Measurements from ENCODE around the gene JPT1.
A peak's percentile ranks its signal among the peaks of the same experiment; 100 is the strongest.

The JPT1 gene

DNA sequence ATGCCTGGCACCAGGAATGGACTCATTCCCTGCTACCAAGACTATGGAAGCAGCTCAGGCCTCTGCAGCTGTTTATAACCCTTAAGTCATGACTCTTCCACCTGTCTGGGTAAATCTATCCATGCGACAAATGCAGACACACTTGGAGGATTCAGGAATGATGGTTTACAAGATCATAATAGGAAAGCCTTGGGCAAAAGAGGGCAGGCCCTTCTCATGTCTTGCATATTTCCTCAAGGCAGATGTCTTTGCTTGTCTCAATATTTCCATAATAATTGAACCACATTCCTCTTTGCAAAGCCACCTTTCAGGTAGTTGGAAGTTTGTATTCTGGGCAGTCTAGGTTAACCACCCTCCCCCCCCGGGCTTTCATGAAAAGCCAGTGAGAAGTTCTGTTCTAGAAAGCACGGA lies 884 bp upstream of the JPT1 start:
- Histone ChIP-seq H3K79me2 (ENCODE audit: control insufficient read depth, low read length) (peaks cover 43% of the 10 kb centered on the region), H3K36me3 (ENCODE audit: control insufficient read depth, low read length) (peaks cover 44% of the 10 kb centered on the region), H3K9me3 (ENCODE audit: control insufficient read depth, insufficient read depth, low read length) (no peaks in the 10 kb centered on the region), H3K9me2 (replicated peaks; ENCODE audit: control insufficient read depth, low read length) (no peaks in the 10 kb centered on the region), H4K20me1 (ENCODE audit: control insufficient read depth, insufficient read depth, low read depth, low read length) (peaks cover 10% of the 10 kb centered on the region), H3K4me3 (ENCODE audit: low read length) (peak overlapping the region; percentile 65), H3F3A (ENCODE audit: control insufficient read depth, insufficient read depth) (peaks cover 15% of the 10 kb centered on the region), H3K27me3 (ENCODE audit: control insufficient read depth, low read length) (no peaks in the 10 kb centered on the region), H3K4me2 (ENCODE audit: low read length) (peak overlapping the region; percentile 78), H3K4me1 (ENCODE audit: control insufficient read depth, low read length) (peaks cover 26% of the 10 kb centered on the region), H3K27ac (ENCODE audit: low read depth, low read length) (peak overlapping the region; percentile 63)
- TF ChIP-seq, protein P1, sequence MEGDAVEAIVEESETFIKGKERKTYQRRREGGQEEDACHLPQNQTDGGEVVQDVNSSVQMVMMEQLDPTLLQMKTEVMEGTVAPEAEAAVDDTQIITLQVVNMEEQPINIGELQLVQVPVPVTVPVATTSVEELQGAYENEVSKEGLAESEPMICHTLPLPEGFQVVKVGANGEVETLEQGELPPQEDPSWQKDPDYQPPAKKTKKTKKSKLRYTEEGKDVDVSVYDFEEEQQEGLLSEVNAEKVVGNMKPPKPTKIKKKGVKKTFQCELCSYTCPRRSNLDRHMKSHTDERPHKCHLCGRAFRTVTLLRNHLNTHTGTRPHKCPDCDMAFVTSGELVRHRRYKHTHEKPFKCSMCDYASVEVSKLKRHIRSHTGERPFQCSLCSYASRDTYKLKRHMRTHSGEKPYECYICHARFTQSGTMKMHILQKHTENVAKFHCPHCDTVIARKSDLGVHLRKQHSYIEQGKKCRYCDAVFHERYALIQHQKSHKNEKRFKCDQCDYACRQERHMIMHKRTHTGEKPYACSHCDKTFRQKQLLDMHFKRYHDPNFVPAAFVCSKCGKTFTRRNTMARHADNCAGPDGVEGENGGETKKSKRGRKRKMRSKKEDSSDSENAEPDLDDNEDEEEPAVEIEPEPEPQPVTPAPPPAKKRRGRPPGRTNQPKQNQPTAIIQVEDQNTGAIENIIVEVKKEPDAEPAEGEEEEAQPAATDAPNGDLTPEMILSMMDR (IDR thresholded peaks at IDR 0.05; ENCODE audit: low read depth, low read length, poor library complexity, severe bottlenecking): no peak
- no peak for TF ChIP-seq EZH2phosphoT487 (IDR thresholded peaks at IDR 0.05; ENCODE audit: borderline replicate concordance, low read length)

DNA sequence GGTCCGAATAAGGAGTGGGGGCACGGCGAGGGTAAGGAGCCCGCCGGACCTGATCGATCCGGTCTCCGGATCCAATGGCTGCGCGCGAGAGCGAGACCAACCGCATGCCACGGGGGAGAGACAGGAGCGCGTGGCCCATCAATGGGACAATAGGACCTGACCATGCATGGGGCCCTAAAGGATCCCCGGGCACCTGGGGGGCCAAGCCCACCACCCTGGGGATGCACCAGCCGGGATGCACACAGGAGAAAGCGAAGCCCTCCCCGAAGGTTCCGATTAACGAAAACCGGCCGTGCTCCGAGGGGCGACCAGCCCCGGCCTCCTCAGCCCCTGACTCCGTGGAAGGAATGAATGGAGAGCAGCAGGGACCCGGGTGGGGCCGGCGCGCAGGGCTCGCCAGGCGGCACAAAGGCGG lies 525 bp downstream of the JPT1 start:
- TF ChIP-seq, protein P1 (IDR thresholded peaks at IDR 0.05; ENCODE audit: low read depth, low read length, poor library complexity, severe bottlenecking): no peak
- TF ChIP-seq EZH2phosphoT487 (IDR thresholded peaks at IDR 0.05; ENCODE audit: borderline replicate concordance, low read length): no peak
- Histone ChIP-seq H4K20me1 (ENCODE audit: control insufficient read depth, insufficient read depth, low read depth, low read length) (peaks cover 10% of the 10 kb centered on the region), H3K9me3 (ENCODE audit: control insufficient read depth, insufficient read depth, low read length) (no peaks in the 10 kb centered on the region), H3F3A (ENCODE audit: control insufficient read depth, insufficient read depth) (peaks cover 11% of the 10 kb centered on the region), H3K4me3 (ENCODE audit: low read length) (peak overlapping the region; percentile 94), H3K4me2 (ENCODE audit: low read length) (peak overlapping the region; percentile 85), H3K9me2 (replicated peaks; ENCODE audit: control insufficient read depth, low read length) (no peaks in the 10 kb centered on the region), H3K27me3 (ENCODE audit: control insufficient read depth, low read length) (no peaks in the 10 kb centered on the region), H3K36me3 (ENCODE audit: control insufficient read depth, low read length) (peaks cover 38% of the 10 kb centered on the region), H3K27ac (ENCODE audit: low read depth, low read length) (peak overlapping the region; percentile 46), H3K79me2 (ENCODE audit: control insufficient read depth, low read length) (peaks cover 57% of the 10 kb centered on the region), H3K4me1 (ENCODE audit: control insufficient read depth, low read length) (peaks cover 26% of the 10 kb centered on the region)

DNA sequence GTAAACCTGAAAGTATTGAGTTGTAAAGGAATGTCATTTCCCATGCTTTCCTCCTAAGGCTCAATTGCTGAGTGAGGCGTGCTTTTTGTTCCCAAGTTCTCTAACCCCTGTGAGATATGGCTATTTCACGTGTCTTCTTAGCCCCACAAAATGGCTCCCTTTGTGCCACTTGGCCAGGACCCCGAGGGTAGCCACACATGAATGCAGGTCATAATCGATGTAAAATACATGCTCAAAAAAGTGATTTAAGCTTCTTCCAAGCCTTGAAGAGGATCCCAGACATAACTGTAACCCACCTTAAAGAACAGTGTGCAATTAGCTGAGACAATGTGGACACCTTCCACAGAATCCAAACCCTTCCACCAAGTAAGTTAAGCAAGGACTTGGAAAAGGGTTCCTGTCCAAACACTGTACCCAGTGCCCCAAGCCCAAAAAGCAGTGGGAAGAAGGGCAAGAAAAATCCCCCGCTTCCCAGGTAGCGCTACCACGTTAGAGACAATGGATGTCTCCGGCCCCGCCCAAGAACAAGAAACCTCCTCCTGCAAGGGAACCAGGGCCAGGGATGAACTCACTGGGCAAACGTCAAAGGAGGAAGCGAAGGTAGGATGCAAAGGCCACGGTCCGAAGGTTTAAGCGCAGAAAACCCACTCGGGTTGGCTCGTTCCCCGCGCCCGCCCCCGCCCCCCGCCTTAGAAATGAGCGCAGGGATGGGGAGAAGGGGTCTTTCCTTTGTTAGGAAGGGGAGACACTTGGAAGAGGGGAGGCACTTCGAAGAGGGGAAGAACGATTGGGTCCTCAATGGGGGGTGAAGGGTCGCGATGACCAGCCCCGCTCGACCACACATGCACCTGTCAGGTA lies 1.2 kb downstream of the JPT1 start:
- H3K27me3 ChIP-seq (ENCODE audit: control insufficient read depth, low read length): no peaks in the 10 kb centered on the region
- peaks cover 26% of the 10 kb centered on the region for H3K4me1 ChIP-seq (ENCODE audit: control insufficient read depth, low read length)
- H3F3A ChIP-seq (ENCODE audit: control insufficient read depth, insufficient read depth): peaks cover 14% of the 10 kb centered on the region
- no peaks in the 10 kb centered on the region for H3K9me3 ChIP-seq (ENCODE audit: control insufficient read depth, insufficient read depth, low read length)
- H4K20me1 ChIP-seq (ENCODE audit: control insufficient read depth, insufficient read depth, low read depth, low read length): peaks cover 10% of the 10 kb centered on the region
- peak overlapping the region; percentile 94 for H3K4me3 ChIP-seq (ENCODE audit: low read length)
- no peaks in the 10 kb centered on the region for H3K9me2 ChIP-seq (replicated peaks; ENCODE audit: control insufficient read depth, low read length)
- H3K27ac ChIP-seq (ENCODE audit: low read depth, low read length): peak overlapping the region; percentile 46
- peaks cover 64% of the 10 kb centered on the region for H3K79me2 ChIP-seq (ENCODE audit: control insufficient read depth, low read length)
- H3K36me3 ChIP-seq (ENCODE audit: control insufficient read depth, low read length): peaks cover 45% of the 10 kb centered on the region
- H3K4me2 ChIP-seq (ENCODE audit: low read length): peak overlapping the region; percentile 85
- no peak for TF ChIP-seq EZH2phosphoT487 (IDR thresholded peaks at IDR 0.05; ENCODE audit: borderline replicate concordance, low read length)
- TF ChIP-seq, protein P1 (IDR thresholded peaks at IDR 0.05; ENCODE audit: low read depth, low read length, poor library complexity, severe bottlenecking): no peak
